ENCODE data around the gene SIRT3. TPM values are rescaled to one million over a fixed set of nuclear protein-coding genes. Genes with fewer than 3 reads are reported as not detected.
A peak's percentile ranks its signal among the peaks of the same experiment; 100 is the strongest.
"Not testable (repeated sequence)": the region's sequence is repeated elsewhere in the genome, so short reads cannot be mapped to it uniquely, and the experiment has no call there.

The SIRT3 gene
- total RNA-seq, 1 experiment from 2014 or later: 8.4 TPM

GRCh38 chr11:252666-253065, 16.5 kb upstream of the SIRT3 start:
- no peak for DNase-seq (ENCODE audit: low read depth, low spot score)
- in situ Hi-C loops (cut with HindIII; ENCODE audit: low pct_unique_long_range_greater_than_20kb, low sequenced_read_pairs): no loop called here

GRCh38 chr11:251550-251949, 15.4 kb upstream of the SIRT3 start:
- no peak for DNase-seq (ENCODE audit: low read depth, low spot score)
- in situ Hi-C loops (cut with HindIII; ENCODE audit: low pct_unique_long_range_greater_than_20kb, low sequenced_read_pairs): no loop called here

- in situ Hi-C loops (cut with HindIII; ENCODE audit: low pct_unique_long_range_greater_than_20kb, low sequenced_read_pairs): no loop called here
- peak; percentile 72 for DNase-seq (ENCODE audit: low read depth, low spot score)
Observed at GRCh38 chr11:250740-251299, 14.7 kb upstream of the SIRT3 start.

DNA sequence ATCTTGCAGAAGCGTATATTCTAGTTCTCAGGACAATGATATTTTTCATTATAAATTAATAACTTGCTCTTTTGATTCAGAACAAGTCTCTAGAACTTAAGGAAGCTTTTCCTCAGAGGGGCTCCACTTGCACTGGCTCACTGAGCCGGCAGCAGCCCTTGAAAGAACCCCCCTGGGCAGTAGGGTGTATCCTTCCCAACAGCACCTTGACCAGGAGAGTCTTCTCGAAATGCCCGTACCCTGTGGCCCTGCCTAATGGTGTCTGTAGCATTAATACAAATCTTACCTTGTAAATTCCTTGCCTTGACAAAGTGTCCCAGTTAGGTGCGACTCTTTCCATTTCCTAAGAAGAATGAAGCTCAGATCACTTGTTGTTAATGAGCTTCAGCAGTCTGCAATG, 14.1 kb upstream of the SIRT3 start:
- no peak for DNase-seq (ENCODE audit: low read depth, low spot score)
- in situ Hi-C loops (cut with HindIII; ENCODE audit: low pct_unique_long_range_greater_than_20kb, low sequenced_read_pairs): no loop called here

- in situ Hi-C loops (cut with HindIII; ENCODE audit: low pct_unique_long_range_greater_than_20kb, low sequenced_read_pairs): no loop called here
- no peak for DNase-seq (ENCODE audit: low read depth, low spot score)
Observed at GRCh38 chr11:249062-249461, 12.9 kb upstream of the SIRT3 start.

DNA sequence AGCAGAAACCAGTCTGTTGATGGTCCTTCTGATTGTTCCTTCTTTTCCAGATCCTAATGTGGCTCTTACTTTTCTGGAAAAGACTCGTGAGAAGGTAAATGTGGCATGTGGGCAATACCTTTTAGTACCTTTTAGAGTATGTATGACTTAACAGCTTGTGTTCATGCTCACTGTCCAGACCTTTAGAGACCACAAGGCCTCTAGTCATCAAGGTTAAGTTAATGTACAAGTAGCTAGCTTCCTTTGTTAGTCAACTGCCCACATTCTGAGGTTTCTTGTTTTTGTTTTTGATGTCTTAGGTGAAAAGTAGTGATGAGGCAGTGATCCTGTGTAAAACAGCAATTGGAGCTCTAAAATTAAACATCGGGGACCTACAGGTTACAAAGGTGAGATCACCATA, 8.2 kb upstream of the SIRT3 start:
- DNase-seq (ENCODE audit: low read depth, low spot score): no peak
- in situ Hi-C loops (cut with HindIII; ENCODE audit: low pct_unique_long_range_greater_than_20kb, low sequenced_read_pairs): no loop called here

- no peak for DNase-seq (ENCODE audit: low read depth, low spot score)
- in situ Hi-C loops (cut with HindIII; ENCODE audit: low pct_unique_long_range_greater_than_20kb, low sequenced_read_pairs): no loop called here
Observed at GRCh38 chr11:241634-242033, 5.5 kb upstream of the SIRT3 start.

GRCh38 chr11:240315-240714, 4.2 kb upstream of the SIRT3 start:
- DNase-seq (ENCODE audit: low read depth, low spot score): no peak
- in situ Hi-C loops (cut with HindIII; ENCODE audit: low pct_unique_long_range_greater_than_20kb, low sequenced_read_pairs): no loop called here

DNA sequence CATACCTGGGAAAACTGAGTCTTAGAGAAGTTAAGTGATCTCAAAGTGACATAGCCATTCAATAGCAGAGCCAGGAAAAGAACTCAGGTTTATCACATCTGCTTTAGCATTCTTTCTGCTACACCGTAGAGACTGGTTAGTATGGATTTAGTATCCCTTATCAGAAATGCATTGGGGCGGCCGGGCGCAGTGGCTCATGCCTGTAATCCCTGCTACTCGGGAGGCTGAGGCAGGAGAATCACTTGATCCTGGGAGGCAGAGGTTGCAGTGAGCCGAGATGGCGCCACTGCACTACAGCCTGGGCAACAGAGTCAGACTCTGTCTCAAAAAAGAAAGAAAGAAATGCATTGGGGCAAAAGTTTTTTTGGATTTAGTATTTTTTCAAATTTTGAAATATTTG, 2.2 kb upstream of the SIRT3 start:
- DNase-seq (ENCODE audit: low read depth, low spot score); in situ Hi-C loops (cut with HindIII; ENCODE audit: low pct_unique_long_range_greater_than_20kb, low sequenced_read_pairs): not testable (repeated sequence)

DNA sequence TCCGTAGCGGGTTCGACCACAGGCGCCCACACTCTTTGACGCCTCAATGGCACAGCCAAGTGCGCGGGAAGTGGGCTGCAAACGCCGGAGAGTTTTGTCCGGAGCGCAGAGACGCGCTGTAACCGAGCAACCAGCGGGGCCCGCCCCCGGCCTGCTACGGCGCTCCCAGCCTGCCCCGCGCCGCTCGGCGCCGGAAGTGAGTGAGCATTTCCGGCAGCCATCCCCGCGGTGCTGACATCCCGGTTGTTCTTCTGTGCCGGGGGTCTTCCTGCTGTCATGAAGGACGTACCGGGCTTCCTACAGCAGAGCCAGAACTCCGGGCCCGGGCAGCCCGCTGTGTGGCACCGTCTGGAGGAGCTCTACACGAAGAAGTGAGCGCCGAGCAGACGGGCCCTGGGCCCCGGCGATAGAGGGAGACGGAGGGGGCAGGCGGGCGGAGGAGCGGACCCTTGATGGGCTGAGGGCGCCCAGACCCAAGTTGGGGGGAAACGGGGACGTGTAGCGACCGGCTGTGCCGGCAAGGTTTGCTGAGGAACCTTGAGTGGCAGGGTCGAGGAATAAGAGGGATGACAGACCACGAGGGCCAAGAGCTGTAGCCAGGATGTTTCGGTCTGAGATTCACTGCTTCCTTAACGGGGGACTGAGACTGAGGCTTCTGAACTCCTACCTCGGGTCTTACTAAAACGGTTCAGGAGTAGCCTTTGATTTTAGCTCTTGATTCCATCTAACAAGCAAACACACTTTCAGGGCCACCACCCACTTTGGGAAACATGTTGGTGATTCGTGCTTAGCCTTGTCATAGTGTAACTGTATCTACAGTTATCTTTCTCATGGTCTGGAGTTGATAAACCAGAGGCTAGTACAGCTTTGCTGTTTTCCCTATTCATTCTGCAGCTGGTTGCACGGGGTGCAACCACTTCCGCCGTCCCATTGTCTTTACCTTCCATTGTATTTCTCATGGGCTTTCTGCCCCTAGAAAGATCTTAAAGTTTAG, 929 bp upstream of the SIRT3 start, which contains the start of gene PSMD13:
PSMD13 (plus strand) TSS at position 203 of the 994 bp plus-strand sequence; CDS start at position 277, 74 bp downstream.
- DNase-seq (ENCODE audit: low read depth, low spot score): peak; percentile 80
- in situ Hi-C loops (cut with HindIII; ENCODE audit: low pct_unique_long_range_greater_than_20kb, low sequenced_read_pairs): no loop called here

DNA sequence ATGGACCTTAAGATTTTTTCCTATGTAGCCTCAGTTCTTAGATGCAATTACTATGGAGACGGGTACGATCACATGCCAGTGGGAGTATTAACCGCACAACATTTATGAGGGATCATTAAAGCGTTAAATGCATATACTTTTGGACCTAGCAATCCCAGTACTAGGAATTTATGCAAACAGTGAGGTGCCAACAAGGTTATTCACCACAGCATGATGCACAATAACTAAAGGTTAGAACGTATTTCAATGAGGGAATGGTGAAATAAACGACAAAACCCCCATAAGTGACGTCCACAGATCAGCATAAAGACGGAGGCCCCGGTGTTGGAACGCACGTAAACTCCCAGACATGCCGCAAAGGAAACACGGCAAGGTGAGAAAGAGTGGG, 539 bp downstream of the SIRT3 start:
- in situ Hi-C loops (cut with HindIII; ENCODE audit: low pct_unique_long_range_greater_than_20kb, low sequenced_read_pairs): no loop called here
- DNase-seq (ENCODE audit: low read depth, low spot score): no peak

DNA sequence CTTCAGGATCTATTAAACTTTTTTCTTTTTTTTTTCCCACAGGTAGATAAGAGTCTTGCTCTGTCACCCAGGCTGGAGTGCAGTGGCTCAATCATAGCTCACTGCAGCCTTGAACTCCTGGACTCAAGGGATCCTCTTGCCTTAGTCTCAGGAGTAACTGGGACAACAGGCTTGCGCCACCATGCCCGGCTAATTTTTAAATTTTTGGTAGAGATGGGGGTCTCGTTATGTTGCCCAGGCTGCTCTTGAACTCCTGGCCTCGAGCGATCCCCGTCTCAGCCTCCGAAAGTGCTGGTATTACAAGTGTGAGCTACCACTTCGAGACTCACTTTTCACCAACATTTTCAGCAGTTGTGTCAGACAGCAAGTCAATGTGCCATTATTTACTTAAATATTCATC, 962 bp downstream of the SIRT3 start:
- DNase-seq (ENCODE audit: low read depth, low spot score): no peak
- in situ Hi-C loops (cut with HindIII; ENCODE audit: low pct_unique_long_range_greater_than_20kb, low sequenced_read_pairs): no loop called here

GRCh38 chr11:232783-233565, 3.2 kb downstream of the SIRT3 start:
- in situ Hi-C loops (cut with HindIII; ENCODE audit: low pct_unique_long_range_greater_than_20kb, low sequenced_read_pairs): no loop called here

DNA sequence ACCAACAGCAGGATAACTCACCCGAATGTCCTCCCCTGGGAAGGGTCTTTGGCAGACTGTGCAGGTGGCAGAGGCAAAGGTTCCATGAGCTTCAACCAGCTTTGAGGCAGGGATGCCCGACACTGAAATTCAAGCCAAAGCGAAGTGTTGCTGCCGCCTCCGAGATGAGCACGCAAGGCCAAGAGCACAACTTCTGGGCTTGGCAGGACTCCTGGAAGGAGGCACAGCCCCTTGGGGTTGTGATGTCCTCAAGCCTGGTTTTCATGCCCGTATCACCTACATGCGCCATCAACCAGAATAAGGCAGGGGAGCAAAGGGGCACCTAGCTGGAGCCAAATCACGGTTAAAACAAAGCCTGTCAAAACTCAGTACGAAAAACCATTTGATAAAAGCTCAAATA, 5.7 kb downstream of the SIRT3 start:
- in situ Hi-C loops (cut with HindIII; ENCODE audit: low pct_unique_long_range_greater_than_20kb, low sequenced_read_pairs): no loop called here
- no peak for DNase-seq (ENCODE audit: low read depth, low spot score)

More at GRCh38 chr11:232783-233565, 3.2 kb downstream of the SIRT3 start:
- no peak for DNase-seq (ENCODE audit: low read depth, low spot score)

GRCh38 chr11:227824-228379, 8.2 kb downstream of the SIRT3 start:
- in situ Hi-C loops (cut with HindIII; ENCODE audit: low pct_unique_long_range_greater_than_20kb, low sequenced_read_pairs): no loop called here

DNA sequence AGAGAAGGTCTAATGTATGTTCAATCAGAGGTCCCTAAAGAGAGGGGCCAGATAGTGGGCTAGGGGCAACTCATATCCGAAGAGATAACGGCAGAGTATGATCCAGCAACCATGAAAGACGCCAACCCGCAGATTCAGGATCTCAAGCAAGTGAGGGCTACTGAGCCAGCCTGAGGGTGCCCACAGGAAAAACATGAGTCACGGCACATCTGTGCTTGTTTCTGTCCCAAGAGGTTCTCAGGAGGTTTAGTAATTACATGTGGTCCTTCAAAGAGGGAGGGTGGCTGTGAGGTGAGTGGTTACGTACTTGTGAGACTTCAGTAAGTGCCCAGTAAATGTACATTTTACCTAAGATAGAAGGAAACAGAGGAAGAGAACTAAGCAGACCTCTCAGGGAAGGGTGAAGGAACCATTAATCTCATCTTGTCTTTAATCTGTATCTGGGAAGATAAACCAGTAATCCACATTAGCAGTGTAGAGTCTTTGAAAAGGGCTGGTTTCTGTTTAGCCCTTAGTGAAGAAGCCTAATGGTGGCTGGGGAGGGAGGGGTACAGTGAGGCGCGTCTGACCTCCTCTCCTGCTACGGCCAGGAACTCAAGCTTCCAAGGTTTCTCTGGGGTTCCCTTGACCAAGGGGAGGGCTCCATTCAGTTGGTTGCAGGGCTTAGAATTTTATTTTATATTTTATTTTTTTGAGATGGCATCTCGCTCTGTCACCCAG, 10.2 kb downstream of the SIRT3 start:
- no peak for DNase-seq (ENCODE audit: low read depth, low spot score)
- in situ Hi-C loops (cut with HindIII; ENCODE audit: low pct_unique_long_range_greater_than_20kb, low sequenced_read_pairs): no loop called here

More at GRCh38 chr11:227824-228379, 8.2 kb downstream of the SIRT3 start:
- DNase-seq (ENCODE audit: low read depth, low spot score): no peak

GRCh38 chr11:224424-224823, 11.7 kb downstream of the SIRT3 start:
- in situ Hi-C loops (cut with HindIII; ENCODE audit: low pct_unique_long_range_greater_than_20kb, low sequenced_read_pairs): no loop called here
- DNase-seq (ENCODE audit: low read depth, low spot score): no peak

Measured in SK-MEL-5 (cell line).